HEK293 (cell line): ENCODE results near the gene PGGHG.

Source experiments
- ATF2 ChIP-seq: fragments of 450-650 bp; formaldehyde crosslinking; IDR thresholded peaks from 2 replicates; pipeline ENCODE4 v1.5.1; 2016; ENCODE audit warnings: missing biosample characterization, missing genetic modification characterization, low read depth
- CTCF ChIP-seq: fragments of 450-650 bp; formaldehyde crosslinking; IDR thresholded peaks from 2 replicates; pipeline ENCODE4 v1.5.1; 2016; ENCODE audit warnings: missing biosample characterization, missing genetic modification characterization
- SP2 ChIP-seq: fragments of 450-650 bp; formaldehyde crosslinking; IDR thresholded peaks from 2 replicates; pipeline ENCODE4 v1.5.1; 2016; ENCODE audit warnings: missing biosample characterization, missing genetic modification characterization
- TCF7L2 ChIP-seq: IDR thresholded peaks from 2 replicates; pipeline ENCODE4 v1.6.1; 2011; ENCODE audit warnings: low read depth, mild to moderate bottlenecking, inconsistent platforms, low read length, moderate library complexity, borderline replicate concordance
- YY1 ChIP-seq: fragments of 450-650 bp; formaldehyde crosslinking; IDR thresholded peaks from 2 replicates; pipeline ENCODE4 v1.5.1; 2018; ENCODE audit warnings: missing biosample characterization, missing genetic modification characterization
- ZEB2 ChIP-seq: fragments of 450-650 bp; formaldehyde crosslinking; IDR thresholded peaks from 2 replicates; pipeline ENCODE4 v1.5.1; 2016; ENCODE audit warnings: missing biosample characterization, missing genetic modification characterization
- ZFP3 ChIP-seq: fragments of 450-650 bp; formaldehyde crosslinking; IDR thresholded peaks from 2 replicates; pipeline ENCODE4 v1.5.1; 2016; ENCODE audit warnings: low read depth, missing biosample characterization, missing genetic modification characterization
- ZNF211 ChIP-seq: fragments of 450-650 bp; formaldehyde crosslinking; IDR thresholded peaks from 2 replicates; pipeline ENCODE4 v1.5.1; 2016; ENCODE audit warnings: low read depth, missing biosample characterization, missing genetic modification characterization
- ZNF274 ChIP-seq, 2 experiments: fragments of 200-500 bp in 1 of 2; fragments of 450-650 bp in 1 of 2; sonication (Bioruptor generic) in 1 of 2; formaldehyde crosslinking in 1 of 2; IDR thresholded peaks; 2 replicates each; pipeline versions ENCODE4 v1.5.1 to v1.6.1; 2014 to 2016; ENCODE audit warnings: borderline replicate concordance in 1 of 2, inconsistent platforms in 1 of 2, low read length in 1 of 2, missing biosample characterization in 1 of 2, missing genetic modification characterization in 1 of 2
- ZNF473 ChIP-seq: fragments of 450-650 bp; formaldehyde crosslinking; IDR thresholded peaks from 2 replicates; pipeline ENCODE4 v1.5.1; 2017; ENCODE audit warnings: missing biosample characterization, missing genetic modification characterization
- ZNF518A ChIP-seq: fragments of 450-650 bp; formaldehyde crosslinking; conservative IDR thresholded peaks from 2 replicates; pipeline ENCODE4 v1.5.1; 2016; ENCODE audit warnings: low read depth, missing biosample characterization, missing genetic modification characterization
- ZNF558 ChIP-seq: fragments of 450-650 bp; formaldehyde crosslinking; IDR thresholded peaks from 2 replicates; pipeline ENCODE4 v1.5.1; 2016; ENCODE audit warnings: missing biosample characterization, missing genetic modification characterization

- TF ChIP-seq CTCF (tag by site-specific recombination): no peak
- no peak for TF ChIP-seq TCF7L2
- no peak for TF ChIP-seq ZNF473 (tag by site-specific recombination)
- no peak for TF ChIP-seq ZFP3
- TF ChIP-seq ZNF518A (tag by site-specific recombination): no peak
- no peak for TF ChIP-seq YY1
- no peak for TF ChIP-seq ZNF558 (tag by site-specific recombination)
- TF ChIP-seq ZNF211 (tag by site-specific recombination): no peak
- TF ChIP-seq ZNF274 (IDR thresholded peaks at IDR 0.05; ENCODE audit: low read length): no peak
- no peak for TF ChIP-seq ZNF274 (tag by site-specific recombination; IDR thresholded peaks at IDR 0.05; ENCODE audit: borderline replicate concordance)
- no peak for TF ChIP-seq ATF2 (tag by site-specific recombination)
- no peak for TF ChIP-seq ZEB2 (tag by site-specific recombination)
- TF ChIP-seq SP2 (tag by site-specific recombination): no peak
Observed at GRCh38 chr11:294780-295179, 5.9 kb downstream of the PGGHG start.
